ENCODE results near the gene SDHA. TPM values are rescaled to one million over a fixed set of nuclear protein-coding genes. Genes with fewer than 3 reads are reported as not detected.

SDHA gene
- total and polyA plus RNA-seq, 2 of the 8 experiments (the other 6 are each of a cell fraction or from before 2014, with no cell fraction given) = 59.7 to 87.3 TPM

DNA sequence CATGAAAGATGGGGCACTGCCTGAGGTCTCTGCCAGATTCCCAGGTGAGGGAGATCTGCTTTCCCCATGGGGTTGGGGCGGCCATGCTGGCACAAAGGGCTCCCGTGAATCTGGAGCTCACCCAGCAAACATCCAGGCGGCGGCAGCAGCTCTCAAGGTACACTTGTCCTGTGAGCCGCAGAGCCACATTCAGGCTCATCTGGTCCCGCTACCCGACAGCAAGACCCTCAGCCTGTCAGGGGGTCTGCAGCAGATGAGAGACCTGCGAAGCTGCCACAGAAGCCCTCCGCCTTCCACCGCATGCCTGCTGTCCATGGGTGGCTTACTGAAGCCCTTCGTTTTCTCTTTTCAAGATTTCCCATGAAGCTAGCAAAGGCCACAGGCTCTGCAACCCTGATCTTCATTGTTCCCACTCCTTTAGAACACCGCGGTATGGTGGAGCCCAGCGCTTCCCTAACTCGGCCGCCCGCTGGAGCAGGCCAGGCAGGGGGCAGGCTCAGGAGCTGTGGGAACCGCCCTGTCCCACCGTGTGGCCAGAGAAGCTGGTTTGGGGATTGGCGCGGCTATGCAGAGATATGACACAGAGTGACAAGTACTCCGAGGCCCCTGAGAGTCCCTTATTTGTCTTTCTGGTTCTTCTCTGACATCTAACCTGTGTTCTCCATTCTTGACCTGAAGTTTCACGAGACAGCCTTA, 18.0 kb upstream of the SDHA start:
- 93% methylated on average over 21 of the region's 23 CpGs; no CpG with 5 or more reads in 1 of the 2 experiments for WGBS, 2 experiments (ENCODE audit: extremely low coverage in 1 of 2, insufficient coverage in 1 of 2, insufficient read length in 1 of 2, insufficient replicate concordance in 2 of 2, low coverage in 1 of 2, low lambda C conversion rate in 2 of 2, missing lambda C conversion rate in 1 of 2)
- no peak for FAIRE-seq

More for the DNA sequence above, 18.0 kb upstream of the SDHA start:
- Histone ChIP-seq H2BK5ac (ENCODE audit: low read depth, low read length) (no peak overlapping the region), H3K27me3 (replicated peaks in 1 of 4; ENCODE audit: control insufficient read depth in 3 of 4, extremely low read depth in 1 of 4, insufficient read depth in 3 of 4, low read length in 3 of 4) (no peaks in the 10 kb centered on the region), H3K4me3 (ENCODE audit: extremely low read depth in 1 of 4, insufficient read depth in 2 of 4, low read depth in 3 of 4, low read length in 4 of 4) (no peak overlapping the region), H4K91ac (replicated peaks; ENCODE audit: insufficient read length, low read length) (no peak overlapping the region), H2BK20ac (ENCODE audit: low read length) (no peak overlapping the region), H3K23ac (ENCODE audit: insufficient read length) (no peak overlapping the region), H3K18ac (ENCODE audit: extremely low read depth, low read length) (no peak overlapping the region), H3K9ac (replicated peaks in 1 of 4; ENCODE audit: extremely low read depth in 1 of 4, low read depth in 3 of 4, low read length in 3 of 4) (no peak overlapping the region), H3K14ac (ENCODE audit: insufficient read length) (no peak overlapping the region), H3K9me3 (ENCODE audit: insufficient read depth in 2 of 2, low read depth in 1 of 2, low read length in 1 of 2) (no peaks in the 10 kb centered on the region), H3K4me2 (ENCODE audit: insufficient read depth in 1 of 2, low read depth in 2 of 2, low read length in 2 of 2) (no peak overlapping the region), H2AK5ac (ENCODE audit: low read depth, low read length) (no peak overlapping the region), H2BK15ac (ENCODE audit: low read length) (no peak overlapping the region), H3K23me2 (ENCODE audit: low read depth, low read length) (no peaks in the 10 kb centered on the region), H3K4me1 (replicated peaks in 1 of 4; ENCODE audit: control insufficient read depth in 3 of 4, insufficient read depth in 4 of 4, low read length in 3 of 4) (no peaks in the 10 kb centered on the region), H3K27ac (ENCODE audit: low read depth, low read length) (no peak overlapping the region), H4K5ac (ENCODE audit: insufficient read length, low read depth, low read length) (no peak overlapping the region), H3K56ac (replicated peaks; ENCODE audit: insufficient read length, low read depth, low read length) (no peak overlapping the region), H2BK12ac (ENCODE audit: low read depth, low read length) (no peak overlapping the region), H4K20me1 (replicated peaks in 1 of 2; ENCODE audit: control insufficient read depth in 1 of 2, insufficient read depth in 2 of 2, low read length in 2 of 2) (peaks cover 3 to 13% of the 10 kb centered on the region in 2 experiments), H2BK120ac (replicated peaks; ENCODE audit: low read depth, low read length) (no peak overlapping the region), H3K79me2 (ENCODE audit: control insufficient read depth in 1 of 2, insufficient read depth in 2 of 2, low read length in 2 of 2) (no peaks in the 10 kb centered on the region; a peak in 1 of 4 replicates), H4K8ac (ENCODE audit: extremely low read depth, insufficient read depth, low read length) (no peak overlapping the region; the same call in 1 of the 2 replicates), H3K4ac (replicated peaks; ENCODE audit: insufficient read length, low read depth, low read length) (no peak overlapping the region), H2AFZ (ENCODE audit: low read length) (no peak overlapping the region), H3K36me3 (ENCODE audit: control insufficient read depth in 2 of 4, insufficient read depth in 4 of 4, low read length in 3 of 4) (peaks cover 0 to 10% (median 7%) of the 10 kb centered on the region in 4 experiments; a peak in 6 of 8 replicates), H3K79me1 (ENCODE audit: low read depth, low read length) (no peaks in the 10 kb centered on the region; the same call in 1 of the 2 replicates)
- ChIA-PET POLR2A (ENCODE audit: partially characterized antibody) (interaction anchor here (0.5 to 0.7 kb wide), 3 partner anchors 17 to 146 kb away, joined by 3 read pairs; no protein-coding TSS in a partner anchor), CTCF (ENCODE audit: partially characterized antibody) (interaction anchor here (0.6 to 2.4 kb wide), 4 partner anchors 12 to 159 kb away, joined by 3 to 18 read pairs (median 4); no protein-coding TSS in a partner anchor)
- no peak for DNase-seq (ENCODE audit: low read depth in 1 of 2, low spot score in 2 of 2)
- no peak for TF ChIP-seq YY1 (IDR thresholded peaks at IDR 0.05; ENCODE audit: low read depth, low read length)
- no peak for TF ChIP-seq POLR2A (IDR thresholded peaks at IDR 0.05; ENCODE audit: control extremely low read depth in 1 of 2, low read depth in 2 of 2, low read length in 2 of 2)
